Skeletal muscle satellite cell (primary cell): Measurements from ENCODE around the gene DNAJC1. TPM values are rescaled to one million over a fixed set of nuclear protein-coding genes. Genes with fewer than 3 reads are reported as not detected.
"Not testable (repeated sequence)": the region's sequence is repeated elsewhere in the genome, so short reads cannot be mapped to it uniquely, and the experiment has no call there.

Experiments used
- H3K27me3 ChIP-seq: 2 replicates; pipeline ENCODE4 v1.7.0; 2013; ENCODE audit warnings: low read length; ENCODE audit not compliant: control insufficient read depth, insufficient read depth
- H3K36me3 ChIP-seq: 2 replicates; pipeline ENCODE4 v1.7.0; 2013; ENCODE audit warnings: mild to moderate bottlenecking, control low read depth, low read length; ENCODE audit not compliant: insufficient read depth
- H3K4me1 ChIP-seq: 2 replicates; pipeline ENCODE4 v1.7.0; 2013; ENCODE audit warnings: low read length; ENCODE audit not compliant: control insufficient read depth, insufficient read depth
- H3K4me2 ChIP-seq: 2 replicates; pipeline ENCODE4 v1.7.0; 2013; ENCODE audit warnings: mild to moderate bottlenecking, low read length
- H3K4me3 ChIP-seq: 2 replicates; pipeline ENCODE4 v1.7.0; 2013; ENCODE audit warnings: low read length
- H3K9ac ChIP-seq: 2 replicates; pipeline ENCODE4 v1.7.0; 2013; ENCODE audit warnings: mild to moderate bottlenecking, low read depth, low read length, moderate library complexity
- H3K9me3 ChIP-seq: replicated peaks from 2 replicates; pipeline ENCODE4 v1.7.0; 2013; ENCODE audit warnings: mild to moderate bottlenecking, control low read depth, low read length
- small RNA-seq: library from RNA; depleted of rRNA; stranded (forward); fragments of <200 nt; gene quantifications from one replicate; pipeline ENCODE3, GENCODE V24; 2012

Gene DNAJC1

GRCh38 chr10:21719502-21719901, 284.0 kb downstream of the DNAJC1 start:
- Histone ChIP-seq H3K9me3 (no peaks in the 10 kb centered on the region), H3K4me2 (no peak overlapping the region), H3K9ac (no peak overlapping the region), H3K36me3 (peaks cover 26% of the 10 kb centered on the region), H3K4me1 (peaks cover 14% of the 10 kb centered on the region), H3K27me3 (no peaks in the 10 kb centered on the region), H3K4me3 (no peak overlapping the region)

GRCh38 chr10:21717437-21718054, 286.0 kb downstream of the DNAJC1 start:
- H3K4me3 ChIP-seq, H3K9me3 ChIP-seq, H3K4me1 ChIP-seq, H3K9ac ChIP-seq, H3K27me3 ChIP-seq, H3K4me2 ChIP-seq: not testable (repeated sequence)
- peaks cover 29% of the 10 kb centered on the region for H3K36me3 ChIP-seq

GRCh38 chr10:21715531-21716195, 287.9 kb downstream of the DNAJC1 start:
- Histone ChIP-seq H3K9me3 (no peaks in the 10 kb centered on the region), H3K4me1 (no peaks in the 10 kb centered on the region), H3K36me3 (peaks cover 26% of the 10 kb centered on the region), H3K9ac (no peak overlapping the region), H3K4me2 (no peak overlapping the region), H3K27me3 (no peaks in the 10 kb centered on the region), H3K4me3 (no peak overlapping the region)

DNA sequence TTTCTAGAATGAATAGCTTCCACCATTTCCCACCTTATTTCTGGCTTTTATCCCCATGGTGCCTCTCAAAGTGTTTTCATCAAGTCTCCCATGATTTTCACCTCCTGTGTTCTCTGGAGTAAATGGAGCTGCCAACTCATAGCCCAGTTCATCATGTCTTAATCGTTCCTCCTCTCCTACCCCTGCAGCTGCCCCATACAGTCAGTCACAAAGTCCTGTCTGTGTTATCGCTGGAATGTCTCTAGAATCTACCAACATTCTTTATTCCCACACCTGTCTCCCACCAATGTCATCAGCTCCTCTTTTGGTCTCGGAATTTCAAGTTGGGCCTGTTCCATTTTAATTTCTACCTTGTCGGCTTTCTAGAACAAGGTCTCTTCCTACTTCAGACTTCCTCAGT, 290.6 kb downstream of the DNAJC1 start:
- peaks cover 24% of the 10 kb centered on the region for H3K36me3 ChIP-seq
- no peak overlapping the region for H3K4me3 ChIP-seq
- no peaks in the 10 kb centered on the region for H3K4me1 ChIP-seq
- H3K4me2 ChIP-seq = no peak overlapping the region
- no peak overlapping the region for H3K9ac ChIP-seq
- H3K9me3 ChIP-seq = no peaks in the 10 kb centered on the region
- H3K27me3 ChIP-seq = no peaks in the 10 kb centered on the region

DNA sequence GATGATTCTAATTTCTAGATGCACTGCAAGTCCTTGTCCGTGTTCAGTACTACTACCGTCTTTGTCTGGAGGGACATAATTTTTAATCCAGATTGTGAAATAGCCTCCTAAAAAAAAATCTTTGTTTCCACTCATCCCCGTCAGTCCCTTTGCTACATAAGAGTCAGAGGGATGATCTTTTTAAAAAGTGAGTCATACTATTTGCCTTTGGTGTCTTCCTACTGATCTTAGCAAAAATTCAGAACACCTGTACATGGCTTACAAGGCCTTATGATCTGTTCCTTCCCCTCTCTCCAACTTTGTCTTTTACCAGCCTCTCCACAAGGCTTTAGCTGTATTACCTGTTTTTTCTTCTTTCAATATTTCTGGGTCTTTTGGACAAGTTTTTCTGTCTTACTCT, 296.0 kb downstream of the DNAJC1 start:
- no peak overlapping the region for H3K4me2 ChIP-seq
- no peak overlapping the region for H3K9ac ChIP-seq
- no peaks in the 10 kb centered on the region for H3K27me3 ChIP-seq
- no peaks in the 10 kb centered on the region for H3K9me3 ChIP-seq
- H3K36me3 ChIP-seq = peaks cover 8% of the 10 kb centered on the region
- no peak overlapping the region for H3K4me3 ChIP-seq
- no peaks in the 10 kb centered on the region for H3K4me1 ChIP-seq

Small RNA genes within 50 kb of the gene (small RNA-seq; reads per million reads assigned to genes)
- gene RN7SKP219 = not detected
- not detected for gene RN7SKP37
